HG03521 (cell line): ENCODE results near the gene ATF3.
A peak's percentile ranks its signal among the peaks of the same experiment; 100 is the strongest.
"Not testable (repeated sequence)": the region's sequence is repeated elsewhere in the genome, so short reads cannot be mapped to it uniquely, and the experiment has no call there.

ENCODE experiments used
- ATAC-seq: cut with Tn5 transposase; IDR thresholded peaks from one replicate; pipeline ENCODE4 v1.9.1; 2021; ENCODE audit warnings: mild to moderate bottlenecking, moderate library complexity; ENCODE audit not compliant: unreplicated experiment

The ATF3 gene

DNA sequence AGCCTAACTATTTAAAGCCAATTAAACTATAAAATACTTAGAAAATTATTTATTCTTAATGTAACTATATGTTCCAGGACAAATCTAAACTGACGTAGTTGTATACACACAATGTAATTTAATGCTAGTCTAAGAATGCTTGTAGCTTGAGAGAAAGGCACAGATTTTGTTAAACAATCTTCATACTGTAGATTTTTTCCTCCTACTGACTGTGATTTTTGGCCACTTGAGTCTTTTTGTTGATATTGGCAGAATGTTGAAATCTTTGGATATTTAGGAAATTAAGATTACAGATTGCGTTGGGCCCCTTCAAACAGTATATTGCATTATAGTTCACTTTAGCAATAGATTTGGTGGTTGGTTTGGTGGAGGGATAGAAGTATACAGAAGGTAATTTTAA lies 40.5 kb downstream of the ATF3 start:
- ATAC-seq = no peak

DNA sequence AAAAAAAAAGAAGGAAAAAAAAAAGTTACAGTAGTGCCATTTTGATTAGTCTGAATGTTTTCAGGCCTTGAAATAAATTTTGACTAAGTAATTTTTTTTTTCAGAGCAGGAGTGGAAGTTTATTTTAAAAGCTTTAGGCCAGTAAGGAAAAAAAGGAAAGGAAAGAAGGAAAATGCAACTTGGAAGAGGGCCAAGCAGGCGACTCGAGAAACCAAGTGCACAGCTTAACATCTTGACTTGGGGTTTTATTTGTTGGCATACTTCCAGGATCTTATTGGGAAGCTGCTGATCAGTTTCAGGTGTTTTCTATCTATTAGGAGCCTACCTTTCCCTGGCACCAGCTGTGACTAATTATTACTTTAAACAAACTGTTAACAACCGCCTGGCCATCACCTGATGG lies 41.7 kb downstream of the ATF3 start:
- ATAC-seq = no peak

DNA sequence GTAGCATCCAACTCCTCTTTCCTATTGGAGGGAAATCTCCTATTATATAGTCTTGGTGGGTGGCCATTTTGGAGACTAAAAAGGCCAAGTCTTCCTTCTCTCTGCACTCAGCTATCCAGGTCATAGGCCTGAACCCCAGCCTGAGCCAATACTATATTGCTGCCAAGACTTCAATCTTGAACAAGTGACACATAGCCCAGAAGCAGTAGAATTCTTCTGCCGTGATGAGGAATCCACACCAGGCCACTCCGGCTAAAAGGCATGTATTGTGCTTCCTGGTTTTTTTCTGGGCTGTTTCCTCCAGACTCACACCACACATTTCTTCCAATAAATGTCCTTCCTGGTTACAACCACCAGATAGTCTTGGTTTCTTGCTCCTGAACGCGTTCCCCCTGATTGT lies 43.0 kb downstream of the ATF3 start:
- no peak for ATAC-seq

DNA sequence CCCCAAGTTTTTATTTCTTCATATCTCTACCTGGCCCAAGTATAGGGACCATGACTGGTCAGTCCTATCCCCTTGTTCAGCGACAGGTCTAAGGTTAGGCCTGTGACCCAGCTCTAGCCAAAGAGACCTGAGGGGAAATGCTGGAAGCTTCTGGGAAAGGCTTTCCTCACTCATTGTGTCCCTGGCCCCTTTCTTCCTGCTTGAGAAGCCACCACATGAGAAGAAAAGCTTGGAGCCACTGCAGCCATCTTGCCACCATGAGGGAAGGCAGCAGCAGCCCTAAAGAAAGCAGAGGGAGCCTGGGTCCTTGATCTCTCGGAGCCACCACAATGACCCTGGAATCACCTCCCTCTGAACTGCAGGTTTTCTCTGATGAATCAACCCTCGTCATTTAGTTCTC lies 43.4 kb downstream of the ATF3 start:
- no peak for ATAC-seq

DNA sequence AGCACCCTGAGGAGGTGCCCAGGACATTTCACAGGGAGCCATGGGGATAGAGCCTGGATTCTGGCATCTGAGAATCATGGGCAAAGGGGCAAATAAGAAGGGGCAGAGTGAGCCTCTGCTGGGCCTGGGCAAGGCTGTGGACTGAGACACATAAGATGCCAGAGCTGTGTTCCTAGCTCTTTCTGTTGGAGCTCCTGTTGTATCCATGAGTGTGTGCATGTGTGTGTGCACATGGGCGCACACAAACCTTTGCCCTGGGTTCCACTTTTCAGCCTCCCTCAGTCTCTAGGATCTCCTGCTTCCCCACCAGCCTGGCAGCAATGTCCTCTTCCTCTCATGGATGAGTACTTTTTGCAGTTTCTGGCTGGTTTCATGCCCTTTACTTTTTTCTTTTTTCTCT lies 44.0 kb downstream of the ATF3 start:
- ATAC-seq = no peak

DNA sequence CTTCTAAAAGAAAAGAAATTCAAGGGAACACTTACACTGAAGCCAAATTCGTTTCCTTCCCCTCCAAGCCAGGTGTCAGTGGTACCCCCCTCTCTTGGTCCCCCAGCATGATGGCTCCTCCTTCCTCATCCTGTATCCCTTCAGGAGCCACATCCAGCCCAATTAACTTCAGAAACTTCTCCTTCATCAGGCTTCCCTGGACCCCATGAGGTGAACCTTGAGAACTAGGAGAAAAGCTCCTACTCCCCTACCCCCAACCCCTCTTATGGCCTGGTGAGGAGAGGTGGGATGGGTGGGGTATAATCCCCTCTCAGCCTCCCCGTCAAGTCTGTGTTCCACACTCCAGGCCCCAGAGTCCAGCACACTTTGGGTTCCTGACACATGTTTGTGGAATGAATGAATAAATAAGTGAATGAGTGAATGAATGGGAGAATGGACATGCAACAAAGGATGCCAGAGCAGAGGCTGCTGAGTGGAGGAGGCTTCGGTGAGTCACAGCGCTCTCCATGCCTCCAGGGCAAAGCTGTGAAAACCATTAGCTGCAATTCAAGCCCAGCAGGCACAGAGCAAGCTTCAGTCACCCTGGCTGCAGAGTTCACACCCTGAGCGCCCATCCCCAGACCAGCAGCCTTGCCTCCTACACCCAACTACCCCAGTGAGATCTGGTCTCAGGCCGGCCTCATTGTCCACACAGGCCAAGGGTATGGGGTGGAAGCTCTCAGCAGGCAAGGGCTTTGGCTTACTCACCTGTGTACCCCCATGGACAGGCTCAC lies 47.3 kb downstream of the ATF3 start:
- ATAC-seq = no peak

DNA sequence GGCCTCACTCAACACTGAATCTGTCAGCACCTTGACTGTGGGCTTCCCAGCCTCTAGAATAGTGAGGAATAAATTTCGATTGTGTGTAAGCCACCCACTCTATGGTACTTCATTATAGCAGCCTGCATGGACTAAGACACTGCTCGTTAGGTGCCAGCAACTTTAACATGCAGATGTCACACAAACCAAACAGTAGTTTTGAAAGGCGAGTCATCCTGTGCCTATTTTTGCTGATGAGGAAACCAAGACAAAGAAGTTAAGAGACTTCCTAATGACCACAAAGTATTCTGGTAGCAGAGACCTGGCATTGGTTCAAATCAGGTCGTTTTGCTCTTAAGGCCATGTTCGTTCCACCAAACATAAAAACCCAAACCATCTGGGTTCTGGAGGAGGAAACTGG lies 48.2 kb downstream of the ATF3 start:
- no peak for ATAC-seq

DNA sequence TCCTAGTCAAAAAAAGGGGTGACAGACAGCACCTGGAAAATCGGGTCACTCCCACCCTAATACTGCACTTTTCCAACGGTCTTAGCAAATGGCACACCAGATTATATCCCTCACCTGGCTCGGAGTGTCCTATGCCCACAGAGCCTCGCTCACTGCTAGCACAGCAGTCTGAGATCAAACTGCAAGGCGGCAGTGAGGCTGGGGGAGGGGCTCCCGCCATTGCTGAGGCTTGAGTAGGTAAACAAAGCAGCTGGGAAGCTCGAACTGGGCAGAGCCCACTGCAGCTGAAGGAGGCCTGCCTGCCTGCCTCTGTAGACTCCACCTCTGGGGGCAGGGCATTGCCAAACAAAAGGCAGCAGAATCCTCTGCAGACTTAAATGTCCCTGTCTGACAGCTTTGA lies 49.7 kb downstream of the ATF3 start:
- not testable (repeated sequence) for ATAC-seq

DNA sequence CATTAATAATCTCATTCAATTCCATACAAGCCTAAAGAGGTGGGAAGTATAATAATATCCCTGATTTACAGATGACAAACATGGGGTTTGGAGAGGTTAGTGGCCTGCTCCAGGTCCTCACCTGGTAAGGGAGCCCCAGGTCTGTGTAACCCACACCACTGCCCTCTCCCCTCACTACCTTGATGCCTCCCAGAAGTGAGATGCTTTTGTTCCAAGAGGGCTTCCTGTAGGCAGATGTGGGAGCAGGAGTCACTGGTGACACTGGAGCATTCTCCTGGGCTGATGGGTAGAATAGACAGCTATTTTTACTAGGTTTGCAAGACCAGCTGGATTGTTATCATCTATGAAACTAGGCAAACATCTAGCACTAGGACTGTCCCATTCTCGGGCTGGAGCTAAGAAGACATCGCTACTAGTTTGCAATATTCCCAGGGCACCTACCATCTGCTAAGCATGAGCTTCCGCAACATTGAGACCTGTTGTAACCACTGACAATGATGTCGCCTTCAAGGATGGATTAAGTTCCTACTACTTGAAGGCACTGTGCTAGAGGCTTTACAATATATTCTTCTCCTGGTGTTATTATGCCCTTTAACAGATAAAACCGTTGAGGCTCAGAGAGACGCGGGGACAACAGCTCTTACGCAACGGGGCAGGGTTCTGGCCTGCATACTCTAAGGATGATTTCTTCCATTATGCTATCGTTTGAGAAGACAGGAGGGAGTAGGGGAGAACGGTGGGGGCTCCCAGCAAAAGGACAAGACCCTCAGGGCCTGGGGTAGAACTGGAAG lies 56.0 kb downstream of the ATF3 start:
- ATAC-seq = no peak

DNA sequence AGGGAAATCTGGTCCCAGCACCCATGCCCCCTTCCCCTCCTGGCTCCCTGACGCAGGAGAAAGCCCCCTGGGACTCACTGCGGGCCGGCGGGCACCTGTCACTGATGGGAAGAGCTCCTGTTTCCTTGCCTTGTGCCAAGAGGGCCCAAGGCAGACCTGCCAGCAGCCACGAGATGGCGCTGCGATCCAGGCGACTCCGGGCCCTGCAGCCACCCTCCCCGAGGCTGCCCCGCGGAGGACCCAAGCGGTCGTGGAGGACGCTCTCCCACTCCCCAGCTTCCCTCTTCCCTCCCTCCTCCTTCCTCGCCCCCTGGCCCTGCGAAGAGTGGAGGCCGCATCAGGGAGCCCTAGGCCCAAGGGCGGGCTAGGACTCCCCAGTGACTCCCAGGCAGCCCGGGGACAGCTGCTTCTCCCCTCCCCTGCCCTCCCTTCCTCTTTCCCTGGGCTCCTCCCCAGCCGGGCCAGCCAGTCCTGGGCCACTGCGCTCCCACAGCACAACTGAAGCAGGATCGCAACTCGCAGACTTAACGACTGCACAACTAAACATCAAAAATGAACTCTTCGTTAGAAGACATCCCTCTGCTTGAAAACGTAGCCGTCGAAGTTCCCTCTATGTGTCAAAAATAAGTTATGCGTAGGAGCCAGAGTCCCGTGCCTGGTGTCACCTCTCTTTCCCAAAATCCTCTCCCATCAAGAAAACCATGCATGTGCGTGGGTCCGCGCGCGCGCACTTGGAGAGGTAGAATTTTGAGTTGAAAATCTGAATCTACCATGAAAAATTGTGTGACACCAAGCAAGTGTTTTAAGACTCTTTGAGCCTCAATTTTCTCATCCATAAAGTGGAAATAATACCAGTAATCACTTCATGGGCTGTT lies 56.9 kb downstream of the ATF3 start:
- peak; percentile 88 for ATAC-seq

DNA sequence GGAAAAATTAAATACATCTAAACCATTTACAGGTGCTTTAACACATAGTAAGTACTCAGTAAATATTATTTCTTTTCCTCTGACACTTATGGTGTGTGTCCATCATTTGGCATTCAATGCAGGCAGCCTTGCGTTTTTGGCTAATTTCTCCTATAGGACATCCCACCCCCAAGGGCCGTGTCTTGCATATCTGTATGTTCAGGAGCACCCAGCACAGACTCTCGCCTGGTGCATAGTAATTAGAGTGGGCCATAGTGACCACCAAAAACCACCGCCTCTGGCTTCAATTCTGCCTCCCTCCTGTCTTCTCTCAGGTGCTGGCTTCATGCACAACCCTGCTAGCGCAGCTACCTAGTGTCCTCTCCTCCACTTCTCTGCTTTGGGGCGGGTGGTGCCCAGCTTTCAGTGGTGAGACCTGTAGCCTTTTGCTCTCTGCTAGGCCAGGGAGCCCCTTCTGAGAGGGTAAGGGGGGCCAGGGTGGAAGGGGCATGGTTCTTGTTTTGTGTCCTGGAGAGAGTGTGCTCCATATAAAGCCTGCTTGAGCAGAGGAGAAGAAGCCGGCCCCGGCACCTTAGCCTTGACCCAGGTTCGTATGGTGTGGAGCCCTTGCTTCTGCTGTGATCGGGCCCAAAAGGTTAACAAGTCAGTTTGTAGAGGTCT lies 57.7 kb downstream of the ATF3 start:
- ATAC-seq = no peak

DNA sequence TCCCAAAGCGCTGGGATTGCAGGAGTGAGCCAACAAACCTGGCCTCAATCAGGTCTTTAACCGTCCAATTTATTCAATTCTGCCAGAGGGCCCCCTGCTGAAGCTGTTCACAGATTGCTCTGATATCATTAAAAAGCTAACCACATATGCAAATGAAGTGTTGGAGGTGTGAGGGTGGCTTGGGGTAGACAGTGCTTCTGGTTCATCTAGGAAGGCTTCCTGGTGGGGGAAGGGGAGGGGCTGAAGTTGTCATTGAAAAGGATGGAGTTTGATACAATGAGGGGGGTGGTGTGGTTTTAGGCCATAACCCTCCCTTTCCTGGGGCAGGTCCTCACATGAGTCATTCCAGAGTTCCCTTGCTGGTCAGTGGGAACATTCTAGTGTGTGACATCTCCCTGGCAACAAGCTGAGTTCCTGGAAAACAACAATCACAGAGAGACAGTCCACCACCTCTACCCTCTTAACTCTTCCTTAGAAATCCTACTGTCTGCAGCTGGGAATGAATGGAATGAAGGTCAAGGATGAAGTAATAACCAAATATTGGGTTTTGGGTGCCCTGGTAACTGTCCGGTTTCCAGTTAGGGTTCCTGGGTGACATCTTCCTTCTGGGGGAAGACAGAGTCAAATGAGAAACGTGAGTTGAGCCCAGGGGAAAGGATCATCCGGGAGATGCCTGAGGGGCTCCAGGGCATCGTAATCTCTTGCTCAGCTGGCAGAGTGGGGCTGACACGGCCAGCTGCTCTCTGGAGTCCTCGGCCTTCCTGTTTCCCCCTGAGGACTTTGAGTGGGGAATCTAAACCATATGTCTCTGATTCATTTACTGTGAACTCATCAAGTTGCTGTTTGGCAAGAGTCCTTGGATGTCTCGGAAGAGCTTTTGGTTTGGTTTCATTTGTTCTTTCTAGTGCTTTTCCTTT lies 58.9 kb downstream of the ATF3 start:
- no peak for ATAC-seq

DNA sequence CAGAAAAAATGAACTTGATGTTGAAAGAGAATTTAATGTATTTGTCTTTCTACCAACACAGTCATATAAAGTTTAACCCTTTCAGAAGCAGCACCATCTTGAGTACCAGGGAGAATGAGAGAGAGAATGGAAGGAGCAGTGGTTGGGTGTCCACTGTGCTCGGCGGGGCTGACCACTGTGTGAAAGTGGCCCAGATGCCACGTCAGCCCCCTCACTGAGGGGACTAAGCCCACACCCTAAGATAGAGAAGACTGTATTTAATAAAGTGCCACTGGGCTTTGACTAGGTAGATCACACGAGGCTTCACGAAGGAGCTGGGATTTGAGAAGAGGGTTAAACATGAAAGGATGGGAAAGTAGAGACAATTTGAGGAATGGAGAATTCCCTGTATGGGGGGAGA lies 59.9 kb downstream of the ATF3 start:
- no peak for ATAC-seq

DNA sequence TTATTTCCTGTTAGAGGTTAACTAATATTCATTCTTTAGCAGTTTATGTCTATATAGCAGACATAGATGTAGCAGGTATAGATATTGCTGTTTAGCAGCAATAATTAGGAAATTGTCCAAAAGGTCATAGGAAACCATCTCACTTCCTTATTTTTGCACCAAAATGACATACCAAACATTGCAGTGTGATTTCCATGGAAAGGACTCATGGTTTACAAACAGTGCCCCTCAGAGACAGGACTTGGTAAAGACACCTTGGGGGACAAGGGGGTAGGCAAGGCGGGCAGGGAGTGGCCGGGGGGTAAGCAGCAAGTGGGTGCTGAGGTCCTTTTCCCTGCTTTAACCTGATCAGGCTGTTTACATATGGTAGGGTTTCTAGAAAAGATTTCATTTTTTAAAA lies 60.5 kb downstream of the ATF3 start:
- ATAC-seq = no peak

DNA sequence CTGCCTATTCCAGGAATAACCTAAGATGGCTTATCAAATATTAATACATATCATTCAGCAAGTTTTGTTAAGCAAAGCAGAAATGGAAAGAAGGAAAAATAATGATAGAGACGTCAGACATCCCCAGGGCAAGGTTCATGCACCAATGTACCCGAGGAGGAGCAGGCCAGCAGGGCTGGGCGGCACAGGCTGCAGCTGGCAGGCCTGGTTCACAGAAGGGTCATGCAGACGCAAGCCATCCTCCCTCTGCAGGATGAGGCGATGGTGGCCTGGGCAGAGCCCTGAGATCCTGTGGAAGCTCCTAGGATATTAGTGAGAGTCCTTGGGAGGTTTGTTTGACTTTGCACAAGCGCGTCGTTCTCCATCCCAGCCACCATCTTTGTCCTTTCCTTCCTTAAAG lies 61.0 kb downstream of the ATF3 start:
- no peak for ATAC-seq

DNA sequence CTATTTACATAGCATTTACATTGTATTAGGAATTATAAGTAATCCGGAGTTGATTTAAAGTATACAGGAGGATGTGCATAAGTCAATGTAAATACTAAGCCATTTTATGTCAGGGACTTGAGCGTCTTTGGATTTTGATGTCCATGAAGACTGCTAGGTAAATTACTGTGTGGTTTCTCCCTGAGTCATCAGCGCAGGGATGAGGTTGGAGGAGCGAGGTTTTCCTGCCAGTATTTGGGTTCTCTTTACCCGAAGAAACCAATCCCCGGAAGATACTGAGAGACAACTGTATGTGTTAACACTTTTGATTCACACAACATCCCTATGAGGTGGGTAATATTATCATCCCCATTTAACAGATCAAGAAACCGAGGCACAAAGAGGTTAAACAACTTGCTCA lies 61.7 kb downstream of the ATF3 start:
- no peak for ATAC-seq
